ENCODE data around the gene RGS5.
A peak's percentile ranks its signal among the peaks of the same experiment; 100 is the strongest.

RGS5 gene

DNA sequence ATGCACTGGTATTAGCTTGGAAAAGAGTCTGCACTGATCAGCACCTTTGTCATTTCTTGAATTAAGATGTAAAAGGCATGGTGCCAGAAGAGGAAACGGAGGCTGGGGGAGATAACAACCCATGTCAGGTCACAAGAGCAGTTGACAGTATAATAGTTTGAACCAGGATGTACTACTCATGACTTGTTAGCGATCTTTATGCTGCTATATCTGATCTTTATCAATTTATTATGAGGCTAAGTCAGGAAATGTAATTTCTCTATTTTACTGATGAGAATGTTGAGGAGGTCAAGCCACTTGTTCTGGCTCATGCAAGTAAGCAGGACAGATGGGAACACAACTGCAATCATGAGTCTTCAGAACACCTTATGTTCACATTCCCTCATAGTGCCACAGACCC, 41.4 kb downstream of the RGS5 start:
- H3K27ac ChIP-seq (ENCODE audit: low read length, poor library complexity, severe bottlenecking), result no peak overlapping the region
- H4K91ac ChIP-seq (ENCODE audit: low read length), result no peak overlapping the region
- no peak overlapping the region for H3K4me3 ChIP-seq (ENCODE audit: insufficient read depth in 1 of 2, low read depth in 1 of 2, low read length in 2 of 2)
- H3K18ac ChIP-seq (ENCODE audit: low read depth in 1 of 2, low read length in 2 of 2), result peak overlapping the region in 1 of 2 experiments; percentile 30
- H3K4me2 ChIP-seq (ENCODE audit: low read length, poor library complexity, severe bottlenecking), result no peak overlapping the region
- WGBS, result 96% methylated on average over 1 of the region's 2 CpGs
- no peak overlapping the region for H3K14ac ChIP-seq (ENCODE audit: low read length in 2 of 2)
- DNase-seq, result no peak
- no peak overlapping the region for H2BK5ac ChIP-seq (ENCODE audit: low read depth, low read length, poor library complexity, severe bottlenecking)
- H3K36me3 ChIP-seq (ENCODE audit: control insufficient read depth in 1 of 2, insufficient read depth in 2 of 2, low read depth in 1 of 2, low read length in 2 of 2), result peaks cover 0 to 3% of the 10 kb centered on the region in 2 experiments
- H2AK5ac ChIP-seq (ENCODE audit: low read length, severe bottlenecking), result no peak overlapping the region
- no peak overlapping the region for H4K8ac ChIP-seq (ENCODE audit: low read length)
- no peak overlapping the region for H3K9ac ChIP-seq (ENCODE audit: low read length)
- H3K4me1 ChIP-seq (ENCODE audit: control insufficient read depth, insufficient read depth, low read depth, low read length), result peaks cover 7% of the 10 kb centered on the region
- H2BK15ac ChIP-seq (ENCODE audit: low read depth, poor library complexity, severe bottlenecking), result no peak overlapping the region
- H3K4ac ChIP-seq (ENCODE audit: low read depth in 1 of 2, low read length in 2 of 2), result no peak overlapping the region
- no peak overlapping the region for H3K23ac ChIP-seq (ENCODE audit: low read length in 2 of 2)
- H3K9me3 ChIP-seq (ENCODE audit: control insufficient read depth, low read length), result no peaks in the 10 kb centered on the region
- H3K79me1 ChIP-seq (replicated peaks; ENCODE audit: low read length, poor library complexity, severe bottlenecking), result peaks cover 4% of the 10 kb centered on the region
- no peak overlapping the region for H2BK12ac ChIP-seq (ENCODE audit: low read length in 2 of 2)
- H3K27me3 ChIP-seq (ENCODE audit: control insufficient read depth in 1 of 2, insufficient read depth in 1 of 2, low read length in 2 of 2), result no peaks in the 10 kb centered on the region
- H2AFZ ChIP-seq (ENCODE audit: low read depth, low read length), result no peak overlapping the region
- H2BK120ac ChIP-seq (ENCODE audit: low read depth, low read length), result no peak overlapping the region

DNA sequence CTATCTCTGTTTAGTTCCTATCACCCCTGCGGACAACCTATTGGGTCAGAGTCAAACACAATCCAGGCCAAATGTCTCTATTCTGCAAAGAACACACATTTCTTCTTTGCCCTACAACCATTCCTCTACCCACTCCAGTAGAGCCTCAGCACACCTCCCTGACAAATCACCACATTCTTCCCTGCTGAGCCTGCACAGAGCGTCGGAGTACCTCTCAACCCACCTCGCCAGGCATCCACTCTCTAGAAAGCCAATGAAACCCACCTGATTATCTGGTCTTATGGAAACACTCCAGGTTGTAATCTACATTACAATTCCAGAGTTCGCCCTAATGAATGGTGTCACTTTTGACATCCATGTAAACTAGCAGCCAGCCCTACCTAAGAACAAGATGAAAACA, 47.1 kb downstream of the RGS5 start:
- no peak overlapping the region for H4K91ac ChIP-seq (ENCODE audit: low read length)
- no peak overlapping the region for H3K4ac ChIP-seq (ENCODE audit: low read depth in 1 of 2, low read length in 2 of 2)
- no peaks in the 10 kb centered on the region for H3K9me3 ChIP-seq (ENCODE audit: control insufficient read depth, low read length)
- no peak overlapping the region for H2BK120ac ChIP-seq (ENCODE audit: low read depth, low read length)
- peaks cover 0 to 5% of the 10 kb centered on the region in 2 experiments for H3K36me3 ChIP-seq (ENCODE audit: control insufficient read depth in 1 of 2, insufficient read depth in 2 of 2, low read depth in 1 of 2, low read length in 2 of 2)
- 93% methylated on average over 5 of the region's 5 CpGs for WGBS
- H3K4me2 ChIP-seq (ENCODE audit: low read length, poor library complexity, severe bottlenecking), result no peak overlapping the region
- H3K23ac ChIP-seq (ENCODE audit: low read length in 2 of 2), result no peak overlapping the region
- H4K8ac ChIP-seq (ENCODE audit: low read length), result no peak overlapping the region
- no peak overlapping the region for H3K18ac ChIP-seq (ENCODE audit: low read depth in 1 of 2, low read length in 2 of 2)
- no peak overlapping the region for H2BK12ac ChIP-seq (ENCODE audit: low read length in 2 of 2)
- no peaks in the 10 kb centered on the region for H3K27me3 ChIP-seq (ENCODE audit: control insufficient read depth in 1 of 2, insufficient read depth in 1 of 2, low read length in 2 of 2)
- H2BK5ac ChIP-seq (ENCODE audit: low read depth, low read length, poor library complexity, severe bottlenecking), result no peak overlapping the region
- no peak overlapping the region for H3K4me3 ChIP-seq (ENCODE audit: insufficient read depth in 1 of 2, low read depth in 1 of 2, low read length in 2 of 2)
- H3K14ac ChIP-seq (ENCODE audit: low read length in 2 of 2), result no peak overlapping the region
- DNase-seq, result no peak
- no peaks in the 10 kb centered on the region for H3K4me1 ChIP-seq (ENCODE audit: control insufficient read depth, insufficient read depth, low read depth, low read length)
- H2BK15ac ChIP-seq (ENCODE audit: low read depth, poor library complexity, severe bottlenecking), result no peak overlapping the region
- peaks cover 1% of the 10 kb centered on the region for H3K79me1 ChIP-seq (replicated peaks; ENCODE audit: low read length, poor library complexity, severe bottlenecking)
- H3K9ac ChIP-seq (ENCODE audit: low read length), result no peak overlapping the region
- no peak overlapping the region for H2AFZ ChIP-seq (ENCODE audit: low read depth, low read length)
- H2AK5ac ChIP-seq (ENCODE audit: low read length, severe bottlenecking), result no peak overlapping the region
- no peak overlapping the region for H3K27ac ChIP-seq (ENCODE audit: low read length, poor library complexity, severe bottlenecking)

DNA sequence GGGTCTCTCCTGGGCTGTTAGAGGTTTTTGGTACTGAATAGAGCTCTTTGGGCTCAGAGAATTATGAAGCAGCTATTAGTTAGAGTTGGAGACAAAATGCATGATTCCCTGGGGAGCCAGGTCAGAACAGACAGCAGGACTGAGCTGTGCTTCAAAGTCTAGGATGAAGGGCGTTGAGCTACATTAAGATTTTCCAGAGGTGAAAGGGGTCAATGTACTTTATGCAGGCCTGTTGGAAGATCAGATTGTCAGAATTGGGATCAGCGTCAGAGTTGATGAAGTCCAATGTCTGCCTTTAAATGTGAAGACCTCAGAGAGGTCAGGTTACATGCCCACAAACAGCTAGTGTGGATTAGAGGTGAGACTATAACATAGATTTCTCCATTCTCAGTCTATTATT, 53.8 kb downstream of the RGS5 start:
- Histone ChIP-seq H2AK5ac (ENCODE audit: low read length, severe bottlenecking) (no peak overlapping the region), H2AFZ (ENCODE audit: low read depth, low read length) (no peak overlapping the region), H3K9me3 (ENCODE audit: control insufficient read depth, low read length) (no peaks in the 10 kb centered on the region), H3K4me1 (ENCODE audit: control insufficient read depth, insufficient read depth, low read depth, low read length) (no peaks in the 10 kb centered on the region), H3K14ac (ENCODE audit: low read length in 2 of 2) (no peak overlapping the region), H4K91ac (ENCODE audit: low read length) (no peak overlapping the region), H3K27me3 (ENCODE audit: control insufficient read depth in 1 of 2, insufficient read depth in 1 of 2, low read length in 2 of 2) (no peaks in the 10 kb centered on the region), H3K79me1 (replicated peaks; ENCODE audit: low read length, poor library complexity, severe bottlenecking) (no peaks in the 10 kb centered on the region), H2BK120ac (ENCODE audit: low read depth, low read length) (no peak overlapping the region), H3K18ac (ENCODE audit: low read depth in 1 of 2, low read length in 2 of 2) (no peak overlapping the region), H4K8ac (ENCODE audit: low read length) (no peak overlapping the region), H2BK12ac (ENCODE audit: low read length in 2 of 2) (no peak overlapping the region), H3K23ac (ENCODE audit: low read length in 2 of 2) (no peak overlapping the region), H3K9ac (ENCODE audit: low read length) (no peak overlapping the region), H2BK5ac (ENCODE audit: low read depth, low read length, poor library complexity, severe bottlenecking) (no peak overlapping the region), H3K4me3 (ENCODE audit: insufficient read depth in 1 of 2, low read depth in 1 of 2, low read length in 2 of 2) (no peak overlapping the region), H3K4ac (ENCODE audit: low read depth in 1 of 2, low read length in 2 of 2) (no peak overlapping the region), H3K27ac (ENCODE audit: low read length, poor library complexity, severe bottlenecking) (no peak overlapping the region), H3K36me3 (ENCODE audit: control insufficient read depth in 1 of 2, insufficient read depth in 2 of 2, low read depth in 1 of 2, low read length in 2 of 2) (peaks cover 0 to 9% of the 10 kb centered on the region in 2 experiments), H2BK15ac (ENCODE audit: low read depth, poor library complexity, severe bottlenecking) (no peak overlapping the region), H3K4me2 (ENCODE audit: low read length, poor library complexity, severe bottlenecking) (no peak overlapping the region)
- DNase-seq, result no peak
- 92% methylated on average over 2 of the region's 2 CpGs for WGBS

DNA sequence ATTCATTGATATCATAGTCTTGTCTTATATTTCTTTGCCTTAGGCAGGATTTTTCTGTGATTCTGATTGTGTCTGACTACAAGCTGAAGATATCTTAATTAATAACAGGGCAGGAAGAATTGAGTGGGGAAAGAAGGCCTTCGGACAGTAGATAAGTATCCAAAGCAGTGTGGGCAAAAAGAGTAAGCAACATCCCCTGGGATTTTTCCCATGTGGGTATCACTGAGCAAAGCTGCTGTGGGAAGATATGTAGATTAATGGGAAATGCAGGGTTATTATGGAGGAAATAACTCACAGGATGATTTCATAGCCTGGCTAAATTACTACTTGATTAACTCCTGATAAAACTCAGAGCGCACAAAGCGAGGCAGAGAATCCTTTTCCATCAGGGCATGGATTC, 55.7 kb downstream of the RGS5 start:
- WGBS, result 98% methylated on average over 3 of the region's 3 CpGs
- no peak overlapping the region for H3K9ac ChIP-seq (ENCODE audit: low read length)
- H2BK15ac ChIP-seq (ENCODE audit: low read depth, poor library complexity, severe bottlenecking), result no peak overlapping the region
- no peaks in the 10 kb centered on the region for H3K4me1 ChIP-seq (ENCODE audit: control insufficient read depth, insufficient read depth, low read depth, low read length)
- no peak overlapping the region for H3K18ac ChIP-seq (ENCODE audit: low read depth in 1 of 2, low read length in 2 of 2)
- no peaks in the 10 kb centered on the region for H3K9me3 ChIP-seq (ENCODE audit: control insufficient read depth, low read length)
- no peak overlapping the region for H2AK5ac ChIP-seq (ENCODE audit: low read length, severe bottlenecking)
- H3K23ac ChIP-seq (ENCODE audit: low read length in 2 of 2), result no peak overlapping the region
- H3K27me3 ChIP-seq (ENCODE audit: control insufficient read depth in 1 of 2, insufficient read depth in 1 of 2, low read length in 2 of 2), result no peaks in the 10 kb centered on the region
- H2BK5ac ChIP-seq (ENCODE audit: low read depth, low read length, poor library complexity, severe bottlenecking), result no peak overlapping the region
- no peak overlapping the region for H4K8ac ChIP-seq (ENCODE audit: low read length)
- no peak for DNase-seq
- H3K4me3 ChIP-seq (ENCODE audit: insufficient read depth in 1 of 2, low read depth in 1 of 2, low read length in 2 of 2), result no peak overlapping the region
- H3K4me2 ChIP-seq (ENCODE audit: low read length, poor library complexity, severe bottlenecking), result no peak overlapping the region
- H3K36me3 ChIP-seq (ENCODE audit: control insufficient read depth in 1 of 2, insufficient read depth in 2 of 2, low read depth in 1 of 2, low read length in 2 of 2), result peaks cover 0 to 7% of the 10 kb centered on the region in 2 experiments
- H2BK120ac ChIP-seq (ENCODE audit: low read depth, low read length), result no peak overlapping the region
- H3K79me1 ChIP-seq (replicated peaks; ENCODE audit: low read length, poor library complexity, severe bottlenecking), result no peaks in the 10 kb centered on the region
- no peak overlapping the region for H2BK12ac ChIP-seq (ENCODE audit: low read length in 2 of 2)
- H3K14ac ChIP-seq (ENCODE audit: low read length in 2 of 2), result no peak overlapping the region
- H2AFZ ChIP-seq (ENCODE audit: low read depth, low read length), result no peak overlapping the region
- no peak overlapping the region for H3K27ac ChIP-seq (ENCODE audit: low read length, poor library complexity, severe bottlenecking)
- no peak overlapping the region for H3K4ac ChIP-seq (ENCODE audit: low read depth in 1 of 2, low read length in 2 of 2)
- no peak overlapping the region for H4K91ac ChIP-seq (ENCODE audit: low read length)

All from mesenchymal stem cell (in vitro differentiated cells and primary cell).